Measurements from ENCODE around the gene ZNF791. TPM values are rescaled to one million over a fixed set of nuclear protein-coding genes. Genes with fewer than 3 reads are reported as not detected.

The ZNF791 gene
- total and polyA plus RNA-seq, 2 of the 13 experiments (the other 11 are each of a cell fraction or from before 2014, with no cell fraction given) = 12.8 to 17.4 TPM

DNA sequence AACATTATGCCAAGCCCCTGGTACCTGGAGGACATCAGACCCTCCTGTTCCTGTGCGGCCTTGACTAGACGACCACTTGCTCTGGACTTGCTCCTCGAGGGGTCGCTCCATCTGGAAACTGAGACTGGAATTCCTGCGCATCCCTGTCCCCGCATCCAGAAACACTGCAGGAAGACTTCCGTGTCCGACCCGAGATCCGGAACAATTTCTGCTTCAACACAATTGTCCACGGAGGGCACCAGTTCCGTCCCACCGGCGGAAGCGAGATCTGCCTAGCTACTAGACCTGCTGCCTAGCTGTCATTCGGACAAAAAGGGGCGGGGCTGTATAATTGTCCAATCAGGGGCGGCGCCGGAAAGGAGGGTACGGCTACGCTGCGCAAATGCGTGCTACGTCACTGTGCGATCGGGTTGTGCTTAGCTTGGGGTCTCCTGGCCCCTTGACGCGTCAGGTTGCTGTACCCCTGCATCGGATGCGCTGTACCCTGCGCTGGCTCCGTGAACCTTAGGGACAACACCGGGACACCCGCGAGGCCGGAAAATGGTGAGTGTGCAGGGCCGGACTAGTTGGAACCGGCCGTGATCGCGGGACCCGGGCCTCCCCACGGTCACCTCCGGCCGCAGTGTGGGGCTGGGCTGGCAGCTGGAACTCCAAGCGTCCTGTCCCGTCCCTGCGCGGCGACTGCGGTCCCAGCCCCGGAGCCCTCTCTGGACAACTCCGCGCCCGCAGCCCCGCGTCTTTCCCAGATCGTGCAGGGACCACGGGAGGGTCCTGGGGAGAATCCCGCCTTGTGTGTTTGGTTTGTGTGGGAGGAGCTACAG is at the start of gene ZNF791, which contains the start of gene ZNF490 (continued):
- TF ChIP-seq, protein P1, sequence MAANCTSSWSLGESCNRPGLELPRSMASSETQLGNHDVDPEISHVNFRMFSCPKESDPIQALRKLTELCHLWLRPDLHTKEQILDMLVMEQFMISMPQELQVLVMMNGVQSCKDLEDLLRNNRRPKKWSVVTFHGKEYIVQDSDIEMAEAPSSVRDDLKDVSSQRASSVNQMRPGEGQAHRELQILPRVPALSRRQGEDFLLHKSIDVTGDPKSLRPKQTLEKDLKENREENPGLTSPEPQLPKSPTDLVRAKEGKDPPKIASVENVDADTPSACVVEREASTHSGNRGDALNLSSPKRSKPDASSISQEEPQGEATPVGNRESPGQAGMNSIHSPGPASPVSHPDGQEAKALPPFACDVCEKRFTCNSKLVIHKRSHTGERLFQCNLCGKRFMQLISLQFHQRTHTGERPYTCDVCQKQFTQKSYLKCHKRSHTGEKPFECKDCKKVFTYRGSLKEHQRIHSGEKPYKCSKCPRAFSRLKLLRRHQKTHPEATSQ (CRISPR knock-in tag; IDR thresholded peaks at IDR 0.05; ENCODE audit: borderline replicate concordance) = peak; percentile 45; the same call in 1 of the 2 replicates
- peak; percentile 62 for TF ChIP-seq YY1 (IDR thresholded peaks at IDR 0.05; ENCODE audit: insufficient read depth, insufficient replicate concordance, low read depth, low read length)
- TF ChIP-seq ZNF136 (CRISPR knock-in tag; IDR thresholded peaks at IDR 0.05; ENCODE audit: low read depth) = peak; percentile 61; the same call in 1 of the 2 replicates
- TF ChIP-seq SALL1 (CRISPR knock-in tag; IDR thresholded peaks at IDR 0.05) = peak; percentile 67
- TF ChIP-seq POLR2G (IDR thresholded peaks at IDR 0.05; ENCODE audit: low read depth, low read length) = peak; percentile 81
- no peak for TF ChIP-seq RAD51 (IDR thresholded peaks at IDR 0.05; ENCODE audit: borderline replicate concordance)
- TF ChIP-seq SUZ12 (IDR thresholded peaks at IDR 0.05; ENCODE audit: low read depth, low read length) = no peak
- TF ChIP-seq RAD21 (CRISPR knock-in tag; IDR thresholded peaks at IDR 0.05) = no peak; the same call in 1 of the 2 replicates
- peak; percentile 94 for TF ChIP-seq CREM (IDR thresholded peaks at IDR 0.05)
- 0 out of 2 replicates have a peak, but pooled peaks have one; percentile 4 for TF ChIP-seq CREM (CRISPR knock-in tag; IDR thresholded peaks at IDR 0.05)
- TF ChIP-seq RFX1 (IDR thresholded peaks at IDR 0.05) = no peak
- 0 out of 2 replicates have a peak, but pooled peaks have one; percentile 34 for TF ChIP-seq MEIS2 (CRISPR knock-in tag; IDR thresholded peaks at IDR 0.05)
- TF ChIP-seq, protein P2, sequence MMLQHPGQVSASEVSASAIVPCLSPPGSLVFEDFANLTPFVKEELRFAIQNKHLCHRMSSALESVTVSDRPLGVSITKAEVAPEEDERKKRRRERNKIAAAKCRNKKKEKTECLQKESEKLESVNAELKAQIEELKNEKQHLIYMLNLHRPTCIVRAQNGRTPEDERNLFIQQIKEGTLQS (CRISPR knock-in tag; IDR thresholded peaks at IDR 0.05) = no peak
- 0 out of 2 replicates have a peak, but pooled peaks have one; percentile 67 for TF ChIP-seq ZNF430 (CRISPR knock-in tag; IDR thresholded peaks at IDR 0.05)
- TF ChIP-seq HIVEP1 (CRISPR knock-in tag; IDR thresholded peaks at IDR 0.05) = no peak
- TF ChIP-seq, protein P3, sequence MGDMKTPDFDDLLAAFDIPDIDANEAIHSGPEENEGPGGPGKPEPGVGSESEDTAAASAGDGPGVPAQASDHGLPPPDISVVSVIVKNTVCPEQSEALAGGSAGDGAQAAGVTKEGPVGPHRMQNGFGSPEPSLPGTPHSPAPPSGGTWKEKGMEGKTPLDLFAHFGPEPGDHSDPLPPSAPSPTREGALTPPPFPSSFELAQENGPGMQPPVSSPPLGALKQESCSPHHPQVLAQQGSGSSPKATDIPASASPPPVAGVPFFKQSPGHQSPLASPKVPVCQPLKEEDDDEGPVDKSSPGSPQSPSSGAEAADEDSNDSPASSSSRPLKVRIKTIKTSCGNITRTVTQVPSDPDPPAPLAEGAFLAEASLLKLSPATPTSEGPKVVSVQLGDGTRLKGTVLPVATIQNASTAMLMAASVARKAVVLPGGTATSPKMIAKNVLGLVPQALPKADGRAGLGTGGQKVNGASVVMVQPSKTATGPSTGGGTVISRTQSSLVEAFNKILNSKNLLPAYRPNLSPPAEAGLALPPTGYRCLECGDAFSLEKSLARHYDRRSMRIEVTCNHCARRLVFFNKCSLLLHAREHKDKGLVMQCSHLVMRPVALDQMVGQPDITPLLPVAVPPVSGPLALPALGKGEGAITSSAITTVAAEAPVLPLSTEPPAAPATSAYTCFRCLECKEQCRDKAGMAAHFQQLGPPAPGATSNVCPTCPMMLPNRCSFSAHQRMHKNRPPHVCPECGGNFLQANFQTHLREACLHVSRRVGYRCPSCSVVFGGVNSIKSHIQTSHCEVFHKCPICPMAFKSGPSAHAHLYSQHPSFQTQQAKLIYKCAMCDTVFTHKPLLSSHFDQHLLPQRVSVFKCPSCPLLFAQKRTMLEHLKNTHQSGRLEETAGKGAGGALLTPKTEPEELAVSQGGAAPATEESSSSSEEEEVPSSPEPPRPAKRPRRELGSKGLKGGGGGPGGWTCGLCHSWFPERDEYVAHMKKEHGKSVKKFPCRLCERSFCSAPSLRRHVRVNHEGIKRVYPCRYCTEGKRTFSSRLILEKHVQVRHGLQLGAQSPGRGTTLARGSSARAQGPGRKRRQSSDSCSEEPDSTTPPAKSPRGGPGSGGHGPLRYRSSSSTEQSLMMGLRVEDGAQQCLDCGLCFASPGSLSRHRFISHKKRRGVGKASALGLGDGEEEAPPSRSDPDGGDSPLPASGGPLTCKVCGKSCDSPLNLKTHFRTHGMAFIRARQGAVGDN (CRISPR knock-in tag; IDR thresholded peaks at IDR 0.05) = peak; percentile 87
- TF ChIP-seq, protein P4, sequence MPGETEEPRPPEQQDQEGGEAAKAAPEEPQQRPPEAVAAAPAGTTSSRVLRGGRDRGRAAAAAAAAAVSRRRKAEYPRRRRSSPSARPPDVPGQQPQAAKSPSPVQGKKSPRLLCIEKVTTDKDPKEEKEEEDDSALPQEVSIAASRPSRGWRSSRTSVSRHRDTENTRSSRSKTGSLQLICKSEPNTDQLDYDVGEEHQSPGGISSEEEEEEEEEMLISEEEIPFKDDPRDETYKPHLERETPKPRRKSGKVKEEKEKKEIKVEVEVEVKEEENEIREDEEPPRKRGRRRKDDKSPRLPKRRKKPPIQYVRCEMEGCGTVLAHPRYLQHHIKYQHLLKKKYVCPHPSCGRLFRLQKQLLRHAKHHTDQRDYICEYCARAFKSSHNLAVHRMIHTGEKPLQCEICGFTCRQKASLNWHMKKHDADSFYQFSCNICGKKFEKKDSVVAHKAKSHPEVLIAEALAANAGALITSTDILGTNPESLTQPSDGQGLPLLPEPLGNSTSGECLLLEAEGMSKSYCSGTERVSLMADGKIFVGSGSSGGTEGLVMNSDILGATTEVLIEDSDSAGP (CRISPR knock-in tag; IDR thresholded peaks at IDR 0.05; ENCODE audit: borderline replicate concordance) = peak; percentile 83
- peak; percentile 69 for TF ChIP-seq GATAD2A (CRISPR knock-in tag; IDR thresholded peaks at IDR 0.05)
- TF ChIP-seq ZNF232 (CRISPR knock-in tag; IDR thresholded peaks at IDR 0.05; ENCODE audit: borderline replicate concordance) = no peak; the same call in 1 of the 2 replicates
- no peak for TF ChIP-seq ZNF790 (CRISPR knock-in tag; IDR thresholded peaks at IDR 0.05; ENCODE audit: borderline replicate concordance)
- TF ChIP-seq MTF1 (CRISPR knock-in tag; IDR thresholded peaks at IDR 0.05) = no peak
